Measurements from ENCODE around the gene ADORA1.

ADORA1 gene

GRCh38 chr1:203093754-203094410 lies 33.6 kb upstream of the ADORA1 start:
- DNase-seq (ENCODE audit: low read depth in 2 of 2), result no peak

GRCh38 chr1:203095061-203095690 lies 32.4 kb upstream of the ADORA1 start:
- no peak for DNase-seq (ENCODE audit: low read depth in 2 of 2)

- no peak for DNase-seq (ENCODE audit: low read depth in 2 of 2)
Observed at GRCh38 chr1:203096566-203096965, 31.0 kb upstream of the ADORA1 start.

- no peak for DNase-seq (ENCODE audit: low read depth in 2 of 2)
Observed at GRCh38 chr1:203097001-203097400, 30.5 kb upstream of the ADORA1 start.

- DNase-seq (ENCODE audit: low read depth in 2 of 2), result no peak
Observed at GRCh38 chr1:203098445-203098844, 29.1 kb upstream of the ADORA1 start.

- DNase-seq (ENCODE audit: low read depth in 2 of 2), result no peak
Observed at GRCh38 chr1:203098914-203099520, 28.5 kb upstream of the ADORA1 start.

- no peak for DNase-seq (ENCODE audit: low read depth in 2 of 2)
Observed at GRCh38 chr1:203099805-203100515, 27.6 kb upstream of the ADORA1 start.

- DNase-seq (ENCODE audit: low read depth in 2 of 2), result no peak
Observed at GRCh38 chr1:203100516-203100869, 27.0 kb upstream of the ADORA1 start.

- DNase-seq (ENCODE audit: low read depth in 2 of 2), result no peak
Observed at GRCh38 chr1:203101813-203102634, 25.5 kb upstream of the ADORA1 start.

GRCh38 chr1:203103216-203103615 lies 24.3 kb upstream of the ADORA1 start:
- no peak for DNase-seq (ENCODE audit: low read depth in 2 of 2)

GRCh38 chr1:203103829-203104495 lies 23.6 kb upstream of the ADORA1 start:
- DNase-seq (ENCODE audit: low read depth in 2 of 2), result no peak

GRCh38 chr1:203104789-203105390 lies 22.6 kb upstream of the ADORA1 start:
- no peak for DNase-seq (ENCODE audit: low read depth in 2 of 2)

GRCh38 chr1:203112475-203112874 lies 15.1 kb upstream of the ADORA1 start:
- DNase-seq (ENCODE audit: low read depth in 2 of 2), result no peak

- DNase-seq (ENCODE audit: low read depth in 2 of 2), result no peak
Observed at GRCh38 chr1:203113308-203113707, 14.2 kb upstream of the ADORA1 start.

GRCh38 chr1:203114202-203114601 lies 13.3 kb upstream of the ADORA1 start:
- DNase-seq (ENCODE audit: low read depth in 2 of 2), result no peak

GRCh38 chr1:203116091-203116820 lies 11.3 kb upstream of the ADORA1 start:
- DNase-seq (ENCODE audit: low read depth in 2 of 2), result no peak

- DNase-seq (ENCODE audit: low read depth in 2 of 2), result no peak
Observed at GRCh38 chr1:203117611-203118575, 9.6 kb upstream of the ADORA1 start.

GRCh38 chr1:203120325-203121153 lies 7.0 kb upstream of the ADORA1 start:
- no peak for DNase-seq (ENCODE audit: low read depth in 2 of 2)

Data from stimulated activated CD8-positive, alpha-beta memory T cell treated with anti-CD3 and anti-CD28 coated beads, Interleukin-7, amount 100 ng/mL, for 4 hours (primary cell).